IPS-15b (cell line): ENCODE results near the gene CDC42BPB.
"Not testable (repeated sequence)": the region's sequence is repeated elsewhere in the genome, so short reads cannot be mapped to it uniquely, and the experiment has no call there.

Experiments used
- H3K27me3 ChIP-seq: one replicate; pipeline ENCODE4 v1.6.1; 2013; ENCODE audit warnings: low read length; ENCODE audit not compliant: control insufficient read depth, insufficient read depth
- H3K36me3 ChIP-seq: one replicate; pipeline ENCODE4 v1.6.1; 2013; ENCODE audit warnings: low read length; ENCODE audit not compliant: control insufficient read depth, insufficient read depth
- H3K4me1 ChIP-seq: one replicate; pipeline ENCODE4 v1.6.1; 2013; ENCODE audit warnings: mild to moderate bottlenecking, low read length; ENCODE audit not compliant: control insufficient read depth, insufficient read depth
- H3K4me3 ChIP-seq: one replicate; pipeline ENCODE4 v1.5.1; 2013; ENCODE audit warnings: low read depth, low read length
- H3K9ac ChIP-seq: one replicate; pipeline ENCODE4 v1.6.1; 2013; ENCODE audit warnings: low read depth, mild to moderate bottlenecking, low read length
- H3K9me3 ChIP-seq: one replicate; pipeline ENCODE4 v1.6.1; 2013; ENCODE audit warnings: mild to moderate bottlenecking, low read length; ENCODE audit not compliant: control insufficient read depth, insufficient read depth

Gene CDC42BPB

DNA sequence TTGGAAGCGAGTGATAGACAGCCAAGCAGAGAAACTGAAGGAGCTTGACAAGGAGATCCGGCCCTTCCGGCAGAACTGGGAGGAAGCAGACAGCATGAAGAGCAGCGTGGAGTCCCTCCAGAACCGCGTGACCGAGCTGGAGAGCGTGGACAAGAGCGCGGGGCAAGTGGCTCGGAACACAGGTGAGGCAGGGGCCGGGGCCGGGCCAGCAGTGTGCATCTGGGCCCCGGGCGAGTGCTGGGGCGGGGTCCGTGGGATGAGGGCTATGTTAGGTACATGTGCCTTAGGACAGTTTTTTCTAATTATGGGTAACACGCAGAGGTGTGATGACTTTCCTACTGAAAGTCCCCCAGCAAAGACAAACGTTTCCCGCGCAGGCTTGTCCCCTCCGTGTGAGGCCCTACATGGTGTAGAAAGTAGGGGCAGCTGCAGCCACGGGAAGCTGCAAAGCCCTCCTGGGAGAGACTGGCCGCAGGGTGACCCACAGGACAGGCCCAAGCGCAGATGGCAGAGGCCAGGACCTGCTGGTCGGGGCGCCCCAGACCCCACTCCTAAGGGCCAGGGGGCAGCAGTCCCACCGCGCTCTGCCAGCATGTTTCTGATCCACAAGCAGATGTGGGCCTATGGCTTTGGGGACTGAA, 154.0 kb downstream of the CDC42BPB start:
- Histone ChIP-seq H3K4me3 (no peak overlapping the region), H3K4me1 (no peaks in the 10 kb centered on the region), H3K36me3 (peaks cover 23% of the 10 kb centered on the region), H3K9ac (no peak overlapping the region), H3K27me3 (no peaks in the 10 kb centered on the region), H3K9me3 (peaks cover 2% of the 10 kb centered on the region)

DNA sequence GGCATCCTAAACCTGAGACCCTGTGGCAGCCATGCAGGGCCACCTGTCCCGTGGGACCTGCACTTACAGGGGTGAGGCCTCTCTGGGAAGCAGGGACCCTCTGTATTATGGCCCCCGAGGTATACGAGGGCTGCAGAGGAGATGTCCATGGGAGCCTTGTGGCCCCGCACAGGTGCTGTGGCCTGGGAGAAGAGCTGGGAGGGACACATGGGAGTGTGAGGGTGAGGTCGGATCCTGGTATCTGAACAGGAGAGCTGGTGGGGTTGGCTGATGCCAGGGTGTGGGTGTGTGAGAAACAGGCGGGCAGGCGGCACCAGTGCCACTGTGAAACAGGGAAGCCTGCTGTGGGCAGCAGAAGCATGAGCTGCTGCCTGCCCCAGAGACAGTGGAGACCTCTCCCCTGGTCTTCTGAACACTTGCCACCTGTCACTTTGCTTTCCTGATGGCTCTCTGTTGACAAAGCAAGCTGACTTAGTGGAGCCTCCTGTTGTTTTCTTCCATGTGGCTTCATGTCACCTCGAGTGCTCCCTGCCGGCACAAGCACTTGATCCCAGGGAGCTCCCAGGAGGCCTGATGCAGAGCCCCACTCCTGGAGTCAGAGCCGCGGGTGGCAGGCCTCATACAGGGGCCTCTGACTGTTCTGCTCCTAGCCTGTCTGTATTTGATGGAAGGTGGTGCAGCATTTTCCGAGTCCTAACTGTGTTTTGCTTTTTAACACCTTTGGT, 154.7 kb downstream of the CDC42BPB start:
- H3K36me3 ChIP-seq = peaks cover 19% of the 10 kb centered on the region
- H3K4me3 ChIP-seq = no peak overlapping the region
- no peak overlapping the region for H3K9ac ChIP-seq
- peaks cover 2% of the 10 kb centered on the region for H3K9me3 ChIP-seq
- H3K4me1 ChIP-seq = no peaks in the 10 kb centered on the region
- no peaks in the 10 kb centered on the region for H3K27me3 ChIP-seq

DNA sequence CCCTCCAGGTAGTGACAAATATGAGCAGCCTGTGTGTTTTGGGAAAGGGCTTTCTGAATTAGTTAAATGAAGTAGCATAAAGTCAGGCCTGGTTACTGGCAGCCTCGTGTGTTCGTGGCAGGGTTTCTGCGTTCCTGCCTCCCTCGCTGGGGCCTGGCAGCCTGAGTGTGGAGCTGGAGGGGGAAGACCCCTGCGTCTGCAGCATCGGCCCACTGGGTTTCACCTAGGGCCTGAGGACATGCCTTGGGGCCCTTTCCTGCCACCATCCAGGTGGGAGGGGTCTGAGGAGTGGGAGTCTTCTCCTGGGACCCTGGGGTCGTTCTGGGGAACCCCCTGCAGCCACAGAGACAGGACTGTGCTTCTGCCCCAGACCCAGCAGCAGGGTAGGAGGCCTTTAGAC, 155.3 kb downstream of the CDC42BPB start:
- H3K27me3 ChIP-seq = no peaks in the 10 kb centered on the region
- peaks cover 15% of the 10 kb centered on the region for H3K36me3 ChIP-seq
- no peak overlapping the region for H3K9ac ChIP-seq
- H3K9me3 ChIP-seq = peaks cover 2% of the 10 kb centered on the region
- no peaks in the 10 kb centered on the region for H3K4me1 ChIP-seq
- no peak overlapping the region for H3K4me3 ChIP-seq

DNA sequence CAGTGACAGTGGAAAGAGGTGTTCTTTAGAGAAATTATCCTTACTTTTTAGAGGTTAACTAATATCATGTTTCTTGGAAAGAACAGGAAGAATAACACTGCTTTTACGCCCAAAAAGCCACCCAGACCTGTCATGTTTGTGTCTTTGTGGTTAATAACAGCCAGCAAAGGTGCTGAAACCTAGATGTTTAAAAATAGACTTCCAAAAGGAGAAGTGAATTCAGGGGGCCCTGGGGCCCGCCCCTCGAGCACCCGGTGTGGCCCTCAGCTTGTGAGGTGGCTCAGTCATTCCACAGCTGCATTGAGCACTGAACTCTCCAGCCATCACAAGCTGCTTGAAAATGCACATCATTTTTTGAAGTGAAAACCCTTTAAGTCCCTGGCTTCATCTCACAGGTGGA, 155.7 kb downstream of the CDC42BPB start:
- Histone ChIP-seq H3K4me3 (no peak overlapping the region), H3K4me1 (no peaks in the 10 kb centered on the region), H3K27me3 (no peaks in the 10 kb centered on the region), H3K9me3 (peaks cover 2% of the 10 kb centered on the region), H3K36me3 (peaks cover 11% of the 10 kb centered on the region), H3K9ac (no peak overlapping the region)

DNA sequence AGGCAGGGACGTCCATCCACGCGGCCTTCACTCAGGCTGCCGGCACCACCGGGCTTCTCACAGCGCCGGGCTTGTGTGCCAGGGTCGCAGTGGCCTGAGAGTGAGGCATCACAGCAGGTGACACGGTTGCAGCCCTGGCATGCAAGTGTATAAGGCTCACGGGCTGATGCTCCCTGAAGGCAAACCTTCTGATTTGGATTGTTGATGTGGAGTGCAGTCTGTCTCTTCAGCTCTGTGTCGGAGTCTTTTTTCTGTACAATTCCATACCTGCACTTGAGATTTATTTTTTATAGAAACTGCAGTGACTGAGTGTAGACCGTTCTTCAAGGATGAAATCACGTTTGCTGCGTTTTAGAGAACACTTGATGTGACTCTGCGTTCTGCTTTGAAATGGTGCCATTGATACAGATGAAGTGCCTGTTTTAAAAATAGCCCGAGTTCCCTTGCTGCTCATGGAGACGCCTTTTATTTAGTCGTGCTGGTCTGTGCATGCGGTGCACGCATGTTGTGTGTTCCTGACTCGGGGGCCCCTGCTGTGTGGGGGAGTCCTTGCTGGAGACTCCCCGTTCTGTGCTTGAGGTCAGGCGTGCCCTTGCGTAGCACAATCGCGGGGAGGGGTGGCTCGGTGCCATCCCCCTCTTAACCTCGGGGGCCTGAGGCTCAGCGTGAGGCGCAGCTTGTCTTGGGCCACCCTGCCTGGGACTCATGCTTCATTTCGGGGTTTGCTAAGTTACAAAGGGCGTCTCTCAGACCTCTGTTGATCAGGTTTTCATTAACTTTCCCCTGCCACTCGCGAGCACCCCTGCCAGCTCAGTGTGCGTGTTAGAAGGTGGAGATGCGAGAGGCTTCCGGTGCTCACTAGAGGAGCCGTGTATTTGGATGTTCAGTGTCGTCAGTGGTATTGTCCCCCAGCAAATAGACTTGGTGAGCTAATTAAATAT, 156.4 kb downstream of the CDC42BPB start:
- Histone ChIP-seq H3K9me3 (peaks cover under 1% of the 10 kb centered on the region), H3K4me3 (no peak overlapping the region), H3K4me1 (no peaks in the 10 kb centered on the region), H3K36me3 (peaks cover 11% of the 10 kb centered on the region), H3K27me3 (no peaks in the 10 kb centered on the region), H3K9ac (no peak overlapping the region)

DNA sequence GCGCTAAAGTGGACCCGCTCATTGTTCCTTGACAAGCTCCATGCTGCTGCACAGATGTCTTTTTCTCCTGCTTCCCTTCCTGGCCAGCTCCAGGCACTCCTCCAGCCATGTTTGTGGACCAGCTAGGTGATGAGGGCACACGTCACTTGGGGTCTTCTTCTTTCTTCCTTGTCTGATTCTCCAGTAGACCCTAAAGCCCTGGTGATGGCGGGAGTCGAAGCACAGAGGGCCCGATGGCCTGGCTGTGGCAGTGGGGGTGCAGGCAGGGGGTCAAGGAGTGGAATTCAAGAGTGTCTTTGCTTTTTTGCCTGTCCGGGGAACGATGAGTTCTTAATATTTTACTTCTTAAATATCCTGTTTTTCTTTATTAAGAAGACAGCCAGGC, 157.8 kb downstream of the CDC42BPB start:
- H3K4me3 ChIP-seq = no peak overlapping the region
- H3K9me3 ChIP-seq = no peaks in the 10 kb centered on the region
- no peaks in the 10 kb centered on the region for H3K4me1 ChIP-seq
- H3K36me3 ChIP-seq = peaks cover 5% of the 10 kb centered on the region
- no peak overlapping the region for H3K9ac ChIP-seq
- H3K27me3 ChIP-seq = no peaks in the 10 kb centered on the region

DNA sequence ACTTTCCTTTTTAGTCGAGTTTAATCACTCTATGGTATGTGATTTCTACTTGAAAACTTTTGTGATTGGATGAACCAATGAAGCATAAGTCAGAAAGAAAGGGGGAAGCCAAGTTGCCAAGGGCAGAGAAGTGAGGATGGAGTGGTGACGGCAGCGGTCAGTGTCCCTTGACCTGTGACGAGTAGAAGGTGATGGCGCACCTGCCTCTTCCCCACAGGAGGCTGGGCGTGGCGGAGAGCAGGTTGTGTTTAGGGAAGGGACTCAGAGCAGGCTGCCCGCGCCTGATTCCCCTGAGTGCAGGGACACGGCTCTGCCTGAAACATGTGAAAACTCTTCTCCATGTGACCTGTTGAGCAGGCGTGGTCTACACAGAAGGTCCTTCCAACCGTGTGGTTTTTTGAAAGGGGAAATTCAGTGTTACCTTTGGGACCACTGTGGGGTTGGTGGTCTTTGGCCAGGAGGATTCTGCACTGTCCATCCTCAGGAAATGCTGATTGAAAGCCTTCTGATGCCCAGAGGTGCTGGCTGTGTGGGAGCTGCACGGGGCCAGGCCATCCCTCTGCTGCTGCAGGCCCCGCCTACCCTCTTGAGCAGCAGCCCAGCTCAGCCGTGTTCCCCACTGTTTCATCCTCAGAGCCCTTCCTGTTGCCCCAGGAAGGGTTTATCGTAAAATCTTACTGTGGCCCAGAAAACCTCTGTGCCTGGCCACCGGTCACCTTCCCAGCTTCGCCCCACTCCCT, 158.4 kb downstream of the CDC42BPB start:
- Histone ChIP-seq H3K9me3 (no peaks in the 10 kb centered on the region), H3K9ac (no peak overlapping the region), H3K27me3 (no peaks in the 10 kb centered on the region), H3K4me3 (no peak overlapping the region), H3K36me3 (peaks cover 5% of the 10 kb centered on the region), H3K4me1 (no peaks in the 10 kb centered on the region)

DNA sequence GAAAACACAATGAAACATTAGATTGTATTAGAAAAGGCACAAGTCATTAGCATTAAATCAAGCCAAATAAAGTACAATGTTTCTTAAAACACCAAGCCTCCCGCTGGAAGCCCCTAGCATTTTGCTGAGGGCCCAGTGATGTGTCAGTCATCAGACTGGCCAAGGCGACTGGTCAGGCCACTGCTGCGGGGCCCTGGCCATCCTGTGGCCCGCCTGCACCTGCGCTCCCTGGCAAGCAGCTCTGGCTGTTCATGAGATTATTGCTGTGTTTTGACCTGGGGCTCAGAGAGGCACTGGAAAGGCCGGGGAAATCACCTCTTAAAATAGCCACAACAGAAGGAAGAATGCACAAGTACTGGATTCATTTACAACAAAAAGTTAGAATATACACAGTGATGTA, 159.1 kb downstream of the CDC42BPB start:
- no peaks in the 10 kb centered on the region for H3K4me1 ChIP-seq
- no peaks in the 10 kb centered on the region for H3K27me3 ChIP-seq
- H3K9me3 ChIP-seq = no peaks in the 10 kb centered on the region
- H3K9ac ChIP-seq = no peak overlapping the region
- H3K4me3 ChIP-seq = no peak overlapping the region
- no peaks in the 10 kb centered on the region for H3K36me3 ChIP-seq

DNA sequence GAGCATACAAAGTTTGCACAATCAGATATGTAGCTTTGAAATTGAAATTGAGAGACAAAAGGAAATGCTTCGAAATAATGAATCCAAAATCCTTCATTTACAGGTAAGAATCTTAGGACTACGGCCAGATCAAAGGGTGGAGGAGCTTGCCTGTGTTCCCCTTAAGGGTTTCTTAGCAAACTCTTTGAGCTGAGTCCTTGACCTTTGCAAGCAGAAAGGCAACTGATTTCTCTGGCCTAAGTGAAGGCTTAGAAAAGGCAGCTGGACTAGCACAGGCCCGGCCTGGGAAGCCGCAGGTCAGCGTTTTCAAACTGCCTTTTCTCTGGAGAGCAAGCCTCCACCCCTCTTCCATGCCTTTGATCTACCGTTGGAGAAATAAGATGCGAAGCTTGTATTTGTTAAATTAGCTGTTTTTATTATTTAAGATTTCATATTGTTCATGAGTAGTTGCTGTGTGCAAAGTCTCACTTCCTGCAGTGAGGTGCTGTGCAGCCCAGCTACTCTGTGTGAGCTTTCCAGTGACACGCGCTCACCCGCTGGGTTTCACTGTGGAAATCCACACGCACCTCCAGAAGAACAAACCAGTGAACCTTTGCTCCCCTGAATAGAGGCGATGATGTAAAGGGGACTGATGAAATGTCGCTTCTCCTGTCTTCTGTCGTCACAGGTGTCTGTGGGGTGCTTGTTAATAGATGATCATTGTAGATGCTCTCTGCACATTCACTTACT, 159.9 kb downstream of the CDC42BPB start:
- Histone ChIP-seq H3K9me3 (no peaks in the 10 kb centered on the region), H3K4me1 (no peaks in the 10 kb centered on the region), H3K4me3 (no peak overlapping the region), H3K9ac (no peak overlapping the region), H3K27me3 (no peaks in the 10 kb centered on the region), H3K36me3 (no peaks in the 10 kb centered on the region)

DNA sequence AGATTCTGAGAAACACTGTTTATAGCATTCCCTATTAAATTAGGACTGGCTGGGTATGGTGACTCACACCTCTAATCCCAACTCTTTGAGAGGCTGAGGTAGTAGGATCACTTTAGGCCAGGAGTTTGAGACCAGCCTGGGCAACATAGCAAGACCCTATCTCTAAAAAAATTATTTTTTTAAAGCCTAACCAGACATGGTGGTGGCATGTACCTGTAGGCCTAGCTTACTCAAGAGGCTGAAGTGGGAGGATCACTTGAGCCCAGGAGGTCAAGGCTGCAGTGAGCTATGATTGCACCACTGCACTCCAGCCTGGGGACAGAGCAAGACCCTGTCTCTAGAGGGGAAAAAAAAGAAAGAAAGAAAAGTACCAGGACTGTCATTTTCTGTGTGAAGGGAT, 160.6 kb downstream of the CDC42BPB start:
- H3K9me3 ChIP-seq, H3K4me3 ChIP-seq, H3K9ac ChIP-seq, H3K4me1 ChIP-seq, H3K36me3 ChIP-seq, H3K27me3 ChIP-seq: not testable (repeated sequence)

DNA sequence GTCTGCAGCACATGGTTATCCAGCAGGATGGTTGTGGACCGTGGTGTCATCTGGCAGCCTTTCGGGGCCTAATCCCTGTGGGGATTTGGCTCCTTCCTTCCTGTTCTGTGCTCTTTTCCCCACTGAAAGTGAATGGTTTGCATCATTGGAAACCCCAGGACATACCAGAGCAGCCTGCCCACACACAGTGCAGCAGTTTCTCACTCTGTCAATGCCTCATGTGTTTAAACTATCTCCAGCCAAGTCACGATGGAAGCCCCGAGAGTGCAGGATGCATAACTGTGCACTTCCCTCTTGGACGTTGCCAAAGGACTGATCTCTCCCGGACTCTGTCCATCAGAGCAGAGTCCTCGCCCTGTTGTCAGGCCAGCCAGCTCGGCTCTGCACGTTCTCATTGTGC, 163.9 kb downstream of the CDC42BPB start:
- no peaks in the 10 kb centered on the region for H3K9me3 ChIP-seq
- H3K36me3 ChIP-seq = no peaks in the 10 kb centered on the region
- no peaks in the 10 kb centered on the region for H3K4me1 ChIP-seq
- no peak overlapping the region for H3K9ac ChIP-seq
- no peak overlapping the region for H3K4me3 ChIP-seq
- H3K27me3 ChIP-seq = no peaks in the 10 kb centered on the region
